Measurements from ENCODE around the gene ADAMTS19. TPM values are rescaled to one million over a fixed set of nuclear protein-coding genes. Genes with fewer than 3 reads are reported as not detected.

Gene ADAMTS19
- total RNA-seq, 4 donors from 2014 or later = 0.76 TPM; not detected in 3

DNA sequence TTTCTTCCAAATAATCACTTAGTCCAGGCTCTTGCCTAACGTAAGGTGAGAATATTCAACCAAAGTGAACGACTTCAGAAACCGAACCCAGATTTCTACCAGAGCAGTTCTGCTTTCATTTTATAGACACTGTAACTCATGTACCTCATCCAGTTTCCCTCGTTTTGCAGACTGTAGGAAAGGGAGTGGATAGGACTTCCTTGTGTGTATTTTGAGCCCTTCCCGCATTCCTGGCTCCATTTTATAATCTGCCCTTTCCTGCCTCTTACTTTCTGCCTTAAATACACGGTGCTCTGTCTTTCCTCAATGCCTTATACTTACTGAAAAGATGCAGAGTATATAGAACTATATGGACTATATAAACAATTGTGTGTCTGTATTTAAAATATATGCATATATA lies 308.6 kb downstream of the ADAMTS19 start:
- TF ChIP-seq POLR2A (IDR thresholded peaks at IDR 0.05) = no peak
- TF ChIP-seq, protein P1, sequence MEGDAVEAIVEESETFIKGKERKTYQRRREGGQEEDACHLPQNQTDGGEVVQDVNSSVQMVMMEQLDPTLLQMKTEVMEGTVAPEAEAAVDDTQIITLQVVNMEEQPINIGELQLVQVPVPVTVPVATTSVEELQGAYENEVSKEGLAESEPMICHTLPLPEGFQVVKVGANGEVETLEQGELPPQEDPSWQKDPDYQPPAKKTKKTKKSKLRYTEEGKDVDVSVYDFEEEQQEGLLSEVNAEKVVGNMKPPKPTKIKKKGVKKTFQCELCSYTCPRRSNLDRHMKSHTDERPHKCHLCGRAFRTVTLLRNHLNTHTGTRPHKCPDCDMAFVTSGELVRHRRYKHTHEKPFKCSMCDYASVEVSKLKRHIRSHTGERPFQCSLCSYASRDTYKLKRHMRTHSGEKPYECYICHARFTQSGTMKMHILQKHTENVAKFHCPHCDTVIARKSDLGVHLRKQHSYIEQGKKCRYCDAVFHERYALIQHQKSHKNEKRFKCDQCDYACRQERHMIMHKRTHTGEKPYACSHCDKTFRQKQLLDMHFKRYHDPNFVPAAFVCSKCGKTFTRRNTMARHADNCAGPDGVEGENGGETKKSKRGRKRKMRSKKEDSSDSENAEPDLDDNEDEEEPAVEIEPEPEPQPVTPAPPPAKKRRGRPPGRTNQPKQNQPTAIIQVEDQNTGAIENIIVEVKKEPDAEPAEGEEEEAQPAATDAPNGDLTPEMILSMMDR (IDR thresholded peaks at IDR 0.05) = no peak
- no peak overlapping the region for H3K27ac ChIP-seq
- intact Hi-C loops (cut with DNase I) = no loop called here
- H3K36me3 ChIP-seq = no peaks in the 10 kb centered on the region
- H3K4me1 ChIP-seq = no peaks in the 10 kb centered on the region
- H3K4me3 ChIP-seq = no peak overlapping the region
- H3K27me3 ChIP-seq = peaks cover 0 to 4% (median 0%) of the 10 kb centered on the region in 4 donors
- 73 to 75% methylated on average over 6 of the region's 6 CpGs for WGBS, 2 donors
- no peak for DNase-seq
- no peaks in the 10 kb centered on the region for H3K9me3 ChIP-seq

- 63 to 65% methylated on average over 5 of the region's 5 CpGs for WGBS, 2 donors
- no peak overlapping the region for H3K4me3 ChIP-seq
- no peaks in the 10 kb centered on the region for H3K4me1 ChIP-seq
- H3K27me3 ChIP-seq = peaks cover 0 to 4% (median 0%) of the 10 kb centered on the region in 4 donors
- H3K27ac ChIP-seq = no peak overlapping the region
- TF ChIP-seq, protein P1 (IDR thresholded peaks at IDR 0.05) = no peak
- no peaks in the 10 kb centered on the region for H3K9me3 ChIP-seq
- H3K36me3 ChIP-seq = no peaks in the 10 kb centered on the region
- no peak for DNase-seq
- intact Hi-C loops (cut with DNase I) = loop anchor here (10.0 kb wide), 1 partner anchor 85 kb away; no protein-coding TSS in a partner anchor
These were observed 310.1 kb downstream of the ADAMTS19 start for GRCh38 chr5:129770024-129770820.

DNA sequence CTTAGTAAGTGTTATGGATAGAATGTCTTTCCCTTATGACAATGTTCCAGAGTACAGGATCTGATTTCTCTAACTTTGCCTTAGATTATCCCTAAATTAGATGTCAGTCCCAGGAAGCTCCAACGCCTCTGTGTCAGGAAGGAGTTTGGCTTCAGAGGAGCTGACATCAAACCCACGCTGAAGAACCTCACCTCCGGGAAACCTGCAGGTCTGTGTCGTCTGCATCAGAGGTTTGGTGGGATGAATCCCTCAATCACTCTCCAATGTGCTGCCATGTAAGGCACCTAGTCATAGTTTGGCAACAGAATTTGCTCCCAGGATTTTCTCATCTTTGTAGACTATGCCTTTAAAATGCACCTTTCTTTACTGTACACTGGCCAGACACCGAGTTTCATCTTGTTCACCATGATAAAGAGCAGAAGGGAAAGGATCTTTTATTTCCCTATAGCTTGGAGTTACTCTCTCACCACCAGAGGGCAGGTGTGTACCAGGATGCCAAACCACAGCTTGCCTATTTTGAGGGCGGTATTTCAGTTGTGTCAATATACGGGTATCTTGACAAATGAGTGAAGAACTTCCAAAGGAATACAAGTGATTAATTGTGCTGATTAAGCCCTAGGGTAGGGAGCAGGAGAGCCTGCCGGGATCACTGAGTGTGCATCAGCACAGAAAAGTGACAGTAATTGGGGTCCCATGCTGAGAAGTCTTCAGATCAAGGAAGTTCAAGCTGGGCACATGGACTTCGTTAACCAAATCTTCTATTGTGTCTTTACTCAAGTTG lies 311.1 kb downstream of the ADAMTS19 start:
- 44 to 56% methylated on average over 5 to 9 of the region's 9 CpGs for WGBS, 2 donors
- Histone ChIP-seq H3K4me1 (no peaks in the 10 kb centered on the region), H3K9me3 (no peaks in the 10 kb centered on the region), H3K36me3 (no peaks in the 10 kb centered on the region), H3K27me3 (peaks cover 0 to 4% (median 0%) of the 10 kb centered on the region in 4 donors), H3K27ac (no peak overlapping the region), H3K4me3 (no peak overlapping the region)
- DNase-seq = no peak
- intact Hi-C loops (cut with DNase I) = loop anchor here (10.0 kb wide), 1 partner anchor 84 kb away; no protein-coding TSS in a partner anchor
- no peak for TF ChIP-seq POLR2A (IDR thresholded peaks at IDR 0.05)
- TF ChIP-seq, protein P1 (IDR thresholded peaks at IDR 0.05) = peak; percentile 35 to 78 (median 66)

- H3K27ac ChIP-seq = no peak overlapping the region
- TF ChIP-seq, protein P1 (IDR thresholded peaks at IDR 0.05) = no peak
- no peak for TF ChIP-seq POLR2A (IDR thresholded peaks at IDR 0.05)
- no peaks in the 10 kb centered on the region for H3K9me3 ChIP-seq
- H3K36me3 ChIP-seq = no peaks in the 10 kb centered on the region
- peaks cover 0 to 4% (median 0%) of the 10 kb centered on the region in 4 donors for H3K27me3 ChIP-seq
- H3K4me3 ChIP-seq = no peak overlapping the region
- 69 to 82% methylated on average over 5 of the region's 5 CpGs for WGBS, 2 donors
- intact Hi-C loops (cut with DNase I) = loop anchor here (10.0 kb wide), 1 partner anchor 81 kb away; no protein-coding TSS in a partner anchor
- no peak for DNase-seq
- no peaks in the 10 kb centered on the region for H3K4me1 ChIP-seq
These were observed 313.3 kb downstream of the ADAMTS19 start for GRCh38 chr5:129773376-129773775.

- no peak for TF ChIP-seq POLR2A (IDR thresholded peaks at IDR 0.05)
- TF ChIP-seq, protein P1 (IDR thresholded peaks at IDR 0.05) = no peak
- no peak overlapping the region for H3K4me3 ChIP-seq
- whole genome bisulfite sequencing, 2 donors = 41 to 60% methylated on average over 2 of the region's 2 CpGs
- no peak for DNase-seq
- no peaks in the 10 kb centered on the region for H3K9me3 ChIP-seq
- H3K4me1 ChIP-seq = no peaks in the 10 kb centered on the region
- intact Hi-C loops (cut with DNase I) = no loop called here
- no peak overlapping the region for H3K27ac ChIP-seq
- H3K36me3 ChIP-seq = no peaks in the 10 kb centered on the region
- H3K27me3 ChIP-seq = no peaks in the 10 kb centered on the region
These were observed 321.5 kb downstream of the ADAMTS19 start for GRCh38 chr5:129781594-129781993.
